ENCODE measurements around the gene TRAPPC6A.

Gene TRAPPC6A

GRCh38 chr19:45177817-45178261, at the start of gene TRAPPC6A:
Gene TRAPPC6A, minus strand, starts transcription at chr19:45178237. Its CDS starts 19 bp downstream, at chr19:45178218.
- DNase-seq (ENCODE audit: low spot score): peak; percentile 92

GRCh38 chr19:45224645-45225044, 46.6 kb upstream of the TRAPPC6A start:
- DNase-seq (ENCODE audit: low spot score): no peak

- no peak for DNase-seq (ENCODE audit: low spot score)
These were observed 45.8 kb upstream of the TRAPPC6A start for GRCh38 chr19:45223879-45224278.

GRCh38 chr19:45222724-45223123, 44.7 kb upstream of the TRAPPC6A start:
- DNase-seq (ENCODE audit: low spot score): no peak

GRCh38 chr19:45218911-45219743, 41.1 kb upstream of the TRAPPC6A start:
- DNase-seq (ENCODE audit: low spot score): no peak

- no peak for DNase-seq (ENCODE audit: low spot score)
These were observed 40.4 kb upstream of the TRAPPC6A start for GRCh38 chr19:45218426-45218825.

- no peak for DNase-seq (ENCODE audit: low spot score)
These were observed 39.9 kb upstream of the TRAPPC6A start for GRCh38 chr19:45217957-45218334.

- no peak for DNase-seq (ENCODE audit: low spot score)
These were observed 39.3 kb upstream of the TRAPPC6A start for GRCh38 chr19:45217193-45217956.

GRCh38 chr19:45216667-45217066, 38.6 kb upstream of the TRAPPC6A start:
- no peak for DNase-seq (ENCODE audit: low spot score)

GRCh38 chr19:45215391-45216191, 37.6 kb upstream of the TRAPPC6A start:
- no peak for DNase-seq (ENCODE audit: low spot score)

- no peak for DNase-seq (ENCODE audit: low spot score)
These were observed 35.0 kb upstream of the TRAPPC6A start for GRCh38 chr19:45213031-45213430.

GRCh38 chr19:45211751-45212381, 33.8 kb upstream of the TRAPPC6A start:
- DNase-seq (ENCODE audit: low spot score): no peak

GRCh38 chr19:45206328-45206727, 28.3 kb upstream of the TRAPPC6A start:
- no peak for DNase-seq (ENCODE audit: low spot score)

- DNase-seq (ENCODE audit: low spot score): no peak
These were observed 27.8 kb upstream of the TRAPPC6A start for GRCh38 chr19:45205810-45206209.

- DNase-seq (ENCODE audit: low spot score): no peak
These were observed 24.6 kb upstream of the TRAPPC6A start for GRCh38 chr19:45202637-45203036.

- DNase-seq (ENCODE audit: low spot score): peak; percentile 53
These were observed 22.5 kb upstream of the TRAPPC6A start for GRCh38 chr19:45200568-45200967.

GRCh38 chr19:45195764-45196163, 17.7 kb upstream of the TRAPPC6A start:
- peak; percentile 47 for DNase-seq (ENCODE audit: low spot score)

- no peak for DNase-seq (ENCODE audit: low spot score)
These were observed 13.3 kb upstream of the TRAPPC6A start for GRCh38 chr19:45191375-45191774.

- no peak for DNase-seq (ENCODE audit: low spot score)
These were observed 11.9 kb upstream of the TRAPPC6A start for GRCh38 chr19:45189971-45190370.

GRCh38 chr19:45187421-45188100, 9.5 kb upstream of the TRAPPC6A start:
- DNase-seq (ENCODE audit: low spot score): no peak

Data from RKO (cell line).